Omental fat pad (tissue), 4 donors: ENCODE results near the gene ADARB1. TPM values are rescaled to one million over a fixed set of nuclear protein-coding genes. Genes with fewer than 3 reads are reported as not detected.

Experiments used
- ATAC-seq: fragments of 150-250 bp; one replicate; pipeline ENCODE4 v1.9.1; 2016; ENCODE audit warnings: mild to moderate bottlenecking, moderate library complexity; ENCODE audit not compliant: low FRiP score
- DNase-seq: peaks from one replicate; pipeline ENCODE4 v3.0.0-alpha.2; 2019; ENCODE audit warnings: low spot score
- CTCF ChIP-seq, 3 donors: fragments of 450-650 bp; IDR thresholded peaks; one replicate each; pipeline ENCODE4 v1.5.1; 2016 to 2017; ENCODE audit warnings: antibody characterized with exemption in 3 of 3, mild to moderate bottlenecking in 3 of 3, moderate library complexity in 2 of 3
- total RNA-seq, 4 donors: library from RNA; depleted of rRNA; stranded (reverse); fragments of >200 nt; gene quantifications; one replicate each; pipeline ENCODE4 v1.1.0, GENCODE V29; 2016

Gene ADARB1
- total RNA-seq, 4 donors from 2014 or later = 17.3 to 38.3 (median 23.3) TPM

- no peak for TF ChIP-seq CTCF (IDR thresholded peaks at IDR 0.05)
- ATAC-seq = no peak
These were observed 86.9 kb downstream of the ADARB1 start for GRCh38 chr21:45161038-45161945.

GRCh38 chr21:45162115-45162514 is 87.7 kb downstream of the ADARB1 start:
- DNase-seq (no peak), ATAC-seq (no peak)

More at GRCh38 chr21:45161038-45161945, 86.9 kb downstream of the ADARB1 start:
- DNase-seq = no peak

GRCh38 chr21:45162809-45163208 is 88.4 kb downstream of the ADARB1 start:
- TF ChIP-seq CTCF (IDR thresholded peaks at IDR 0.05) = no peak
- ATAC-seq (no peak), DNase-seq (no peak)

More at GRCh38 chr21:45162115-45162514, 87.7 kb downstream of the ADARB1 start:
- no peak for TF ChIP-seq CTCF (IDR thresholded peaks at IDR 0.05)

- no peak for DNase-seq
- ATAC-seq = no peak
- TF ChIP-seq CTCF (IDR thresholded peaks at IDR 0.05) = no peak
These were observed 89.2 kb downstream of the ADARB1 start for GRCh38 chr21:45163413-45164123.

GRCh38 chr21:45164124-45164511 is 89.7 kb downstream of the ADARB1 start:
- ATAC-seq = no peak
- DNase-seq = no peak

GRCh38 chr21:45164838-45165237 is 90.5 kb downstream of the ADARB1 start:
- no peak for ATAC-seq
- TF ChIP-seq CTCF (IDR thresholded peaks at IDR 0.05) = no peak
- no peak for DNase-seq

More at GRCh38 chr21:45164124-45164511, 89.7 kb downstream of the ADARB1 start:
- TF ChIP-seq CTCF (IDR thresholded peaks at IDR 0.05) = no peak
